Dermis blood vessel endothelial cell (primary cell): ENCODE measurements around the gene OR9Q2. TPM values are rescaled to one million over a fixed set of nuclear protein-coding genes. Genes with fewer than 3 reads are reported as not detected.

ENCODE experiments used
- total RNA-seq: library from RNA; depleted of rRNA; stranded (reverse); fragments of >200 nt; gene quantifications from 2 replicates; pipeline ENCODE4 v1.2.3, GENCODE V29; 2014

Gene OR9Q2
- total RNA-seq, 1 donor from 2014 or later, result not detected

Other genes starting within 250 kb of the OR9Q2 start
- gene OR9Q1, start 165.2 kb upstream of the OR9Q2 start, total RNA-seq, result not detected in 2 replicates
- not detected in 2 replicates for gene OR6Q1, start 158.1 kb upstream of the OR9Q2 start, total RNA-seq
- gene OR9I1, start 63.5 kb upstream of the OR9Q2 start, total RNA-seq, result not detected in 2 replicates
- gene OR1S2, start 15.1 kb downstream of the OR9Q2 start, total RNA-seq, result not detected in 2 replicates
- not detected in 2 replicates for gene OR1S1, start 23.6 kb downstream of the OR9Q2 start, total RNA-seq
- gene OR10Q1, start 39.8 kb downstream of the OR9Q2 start, total RNA-seq, result not detected in 2 replicates
- gene OR10W1, start 79.2 kb downstream of the OR9Q2 start, total RNA-seq, result not detected in 2 replicates
- not detected in 2 replicates for gene OR5B17, start 170.0 kb downstream of the OR9Q2 start, total RNA-seq
- gene OR5B3, start 217.8 kb downstream of the OR9Q2 start, total RNA-seq, result not detected in 2 replicates
- gene OR5B2, start 239.1 kb downstream of the OR9Q2 start, total RNA-seq, result not detected in 2 replicates